CD4-positive, CD25-positive, alpha-beta regulatory T cell (primary cell): ENCODE data around the gene GLTPD2. TPM values are rescaled to one million over a fixed set of nuclear protein-coding genes. Genes with fewer than 3 reads are reported as not detected.
A peak's percentile ranks its signal among the peaks of the same experiment; 100 is the strongest.
"Not testable (repeated sequence)": the region's sequence is repeated elsewhere in the genome, so short reads cannot be mapped to it uniquely, and the experiment has no call there.

ENCODE experiments used
- ATAC-seq, 2 donors: fragments of 150-1000 bp; cut with Tn5 transposase; one replicate each; pipeline ENCODE4 v1.10.0; 2021; ENCODE audit warnings: low read depth in 2 of 2, moderate number of reproducible peaks in 2 of 2, moderate library complexity in 1 of 2
- DNase-seq, 3 donors: peaks; one replicate each; pipeline versions ENCODE4 v3.0.0 to v3.0.0-alpha.2; 2012 to 2022; ENCODE audit warnings: mixed read lengths in 1 of 3
- H3K27ac ChIP-seq: one replicate; pipeline ENCODE4 v1.7.0; 2013; ENCODE audit warnings: mild to moderate bottlenecking, low read length; ENCODE audit not compliant: insufficient read depth, poor library complexity, severe bottlenecking
- H3K27me3 ChIP-seq: one replicate; pipeline ENCODE4 v1.7.0; 2013; ENCODE audit warnings: low read length; ENCODE audit not compliant: control insufficient read depth, insufficient read depth
- H3K36me3 ChIP-seq: one replicate; pipeline ENCODE4 v1.7.0; 2013; ENCODE audit warnings: mild to moderate bottlenecking, low read length, moderate library complexity; ENCODE audit not compliant: control insufficient read depth, insufficient read depth
- H3K4me1 ChIP-seq: 2 replicates; pipeline ENCODE4 v1.7.0; 2013; ENCODE audit warnings: mild to moderate bottlenecking, low read length; ENCODE audit not compliant: insufficient read depth, control insufficient read depth, poor library complexity, severe bottlenecking
- H3K4me3 ChIP-seq: one replicate; pipeline ENCODE4 v1.7.0; 2013; ENCODE audit warnings: low read depth, mild to moderate bottlenecking, low read length, moderate library complexity
- H3K9me3 ChIP-seq, 2 experiments: 1 replicate in 1 of 2; 2 replicates in 1 of 2; pipeline ENCODE4 v1.7.0; 2013; ENCODE audit warnings: low read length in 2 of 2, mild to moderate bottlenecking in 1 of 2, moderate library complexity in 1 of 2; ENCODE audit not compliant: control insufficient read depth in 2 of 2
- H3K27ac Mint-ChIP-seq, 3 donors: one replicate each; pipeline ENCODE4 v1.8.0; 2020 to 2022; ENCODE audit warnings: mild to moderate bottlenecking in 3 of 3, mixed read lengths in 3 of 3, moderate library complexity in 2 of 3
- H3K27me3 Mint-ChIP-seq: one replicate; pipeline ENCODE4 v1.8.0; 2022; ENCODE audit warnings: mild to moderate bottlenecking, mixed read lengths
- H3K36me3 Mint-ChIP-seq: one replicate; pipeline ENCODE4 v1.8.0; 2020; ENCODE audit warnings: mixed read lengths
- H3K4me1 Mint-ChIP-seq, 4 donors: one replicate each; pipeline ENCODE4 v1.8.0; 2020 to 2022; ENCODE audit warnings: mixed read lengths in 4 of 4, mild to moderate bottlenecking in 1 of 4
- H3K4me3 Mint-ChIP-seq, 4 donors: one replicate each; pipeline ENCODE4 v1.8.0; 2020 to 2022; ENCODE audit warnings: mild to moderate bottlenecking in 4 of 4, mixed read lengths in 4 of 4, moderate library complexity in 3 of 4
- H3K9me3 Mint-ChIP-seq, 7 donors: one replicate each; pipeline ENCODE4 v1.8.0; 2020 to 2022; ENCODE audit warnings: mixed read lengths in 7 of 7, mild to moderate bottlenecking in 3 of 7, moderate library complexity in 2 of 7
- polyA plus RNA-seq, 4 donors: library from polyadenylated mRNA; unstranded; fragments of 300-500 nt; fragmentation: Illumina TruSeq; gene quantifications; one replicate each; pipeline ENCODE4 v1.2.3, GENCODE V29; 2021
- total RNA-seq: library from RNA; stranded (reverse); gene quantifications from one replicate; pipeline ENCODE4 v1.2.3, GENCODE V29; 2022

The GLTPD2 gene
- total and polyA plus RNA-seq, 5 donors from 2014 or later: 0.39 to 0.43 TPM; not detected in 3

DNA sequence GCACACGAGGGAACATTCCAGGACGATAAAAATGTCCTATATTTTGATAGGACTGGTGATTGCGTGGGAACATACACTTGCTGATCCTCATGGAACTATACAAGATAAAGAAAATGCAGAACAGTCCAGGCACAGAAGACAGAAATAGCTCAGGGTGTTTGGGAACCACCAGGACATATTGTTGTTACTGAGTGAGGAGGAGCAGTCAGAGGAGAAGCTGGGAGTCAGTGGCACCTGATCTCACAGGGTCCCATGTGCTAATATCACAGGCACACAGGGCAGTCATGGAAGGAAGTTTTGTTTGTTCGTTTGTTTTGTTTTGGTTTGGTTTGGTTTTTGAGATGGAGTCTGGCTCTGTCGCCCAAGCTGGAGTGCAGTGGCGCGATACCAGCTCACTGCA is 23.9 kb downstream of the GLTPD2 start:
- ATAC-seq: no peak
- Mint-ChIP-seq H3K9me3 (no peaks in the 10 kb centered on the region), H3K4me3 (peak overlapping the region in 2 of 4 donors; percentile 27 to 58), H3K27ac (no peak overlapping the region), H3K36me3 (peaks cover 17% of the 10 kb centered on the region), H3K4me1 (peaks cover 0 to 13% (median 8%) of the 10 kb centered on the region in 4 donors), H3K27me3 (no peaks in the 10 kb centered on the region)
- H3K9me3 ChIP-seq: no peaks in the 10 kb centered on the region
- H3K36me3 ChIP-seq: peaks cover 9% of the 10 kb centered on the region
- peaks cover 4% of the 10 kb centered on the region for H3K4me1 ChIP-seq
- H3K27ac ChIP-seq: no peak overlapping the region
- no peak overlapping the region for H3K4me3 ChIP-seq
- H3K27me3 ChIP-seq: no peaks in the 10 kb centered on the region
- no peak for DNase-seq

DNA sequence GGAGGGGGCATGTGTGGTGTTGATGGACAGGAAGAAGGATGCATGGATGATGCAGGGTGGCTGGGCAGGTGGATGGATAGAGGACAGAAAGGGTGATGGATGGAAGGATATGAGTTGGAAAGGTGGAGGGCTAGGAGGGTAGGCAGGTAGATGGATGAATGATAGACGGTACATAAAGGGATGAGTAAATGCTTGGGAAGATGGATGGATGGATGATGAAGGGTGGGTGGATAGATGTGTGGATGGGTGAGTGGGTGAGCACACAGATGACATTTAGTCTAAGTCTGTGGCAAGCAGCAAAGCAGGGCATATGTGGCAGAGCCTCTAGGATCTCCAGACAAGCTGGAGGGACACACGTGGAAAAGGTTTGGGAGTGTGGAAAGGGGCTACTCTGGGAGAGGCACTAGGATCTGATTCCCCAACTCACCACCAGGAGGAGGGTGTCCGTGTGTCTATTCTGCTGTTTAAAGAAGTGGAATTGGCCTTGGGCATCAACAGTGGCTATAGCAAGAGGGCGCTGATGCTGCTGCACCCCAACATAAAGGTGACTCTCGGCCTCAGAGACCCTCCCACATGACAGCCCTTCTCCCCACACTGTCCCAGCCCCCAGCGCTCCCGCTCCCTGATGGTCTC is 26.4 kb downstream of the GLTPD2 start:
- Histone ChIP-seq H3K4me3 (no peak overlapping the region), H3K9me3 (no peaks in the 10 kb centered on the region), H3K36me3 (peaks cover 5% of the 10 kb centered on the region), H3K27ac (no peak overlapping the region), H3K4me1 (no peaks in the 10 kb centered on the region), H3K27me3 (no peaks in the 10 kb centered on the region)
- Mint-ChIP-seq H3K4me3 (no peak overlapping the region), H3K27me3 (no peaks in the 10 kb centered on the region), H3K4me1 (peaks cover 0 to 5% (median 1%) of the 10 kb centered on the region in 4 donors), H3K27ac (no peak overlapping the region), H3K9me3 (no peaks in the 10 kb centered on the region), H3K36me3 (peaks cover 18% of the 10 kb centered on the region)
- ATAC-seq (no peak), DNase-seq (no peak)

DNA sequence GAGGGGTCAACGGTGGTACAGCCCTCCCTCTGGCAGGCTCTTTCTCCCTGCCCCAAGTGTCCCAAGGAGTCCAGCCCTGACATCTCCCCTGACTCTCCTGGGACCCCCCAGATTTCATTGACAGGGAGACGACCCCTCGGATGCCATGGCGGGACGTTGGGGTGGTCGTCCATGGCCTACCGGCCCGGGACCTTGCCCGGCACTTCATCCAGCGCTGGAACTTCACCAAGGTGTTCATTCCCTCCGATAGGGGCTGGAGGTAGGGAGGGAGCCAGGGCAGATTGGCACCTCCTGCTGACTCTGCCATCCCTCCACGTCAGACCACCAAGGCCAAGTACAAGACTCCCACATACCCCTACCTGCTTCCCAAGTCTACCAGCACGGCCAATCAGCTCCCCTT is 28.1 kb downstream of the GLTPD2 start:
- Mint-ChIP-seq H3K4me1 (peaks cover 0 to 2% (median 0%) of the 10 kb centered on the region in 4 donors), H3K9me3 (no peaks in the 10 kb centered on the region), H3K36me3 (peaks cover 14% of the 10 kb centered on the region), H3K27ac (no peak overlapping the region), H3K4me3 (no peak overlapping the region), H3K27me3 (no peaks in the 10 kb centered on the region)
- H3K27me3 ChIP-seq: no peaks in the 10 kb centered on the region
- H3K27ac ChIP-seq: no peak overlapping the region
- DNase-seq (no peak), ATAC-seq (no peak)
- H3K9me3 ChIP-seq: no peaks in the 10 kb centered on the region
- no peak overlapping the region for H3K4me3 ChIP-seq
- H3K36me3 ChIP-seq: peaks cover 5% of the 10 kb centered on the region
- H3K4me1 ChIP-seq: no peaks in the 10 kb centered on the region

DNA sequence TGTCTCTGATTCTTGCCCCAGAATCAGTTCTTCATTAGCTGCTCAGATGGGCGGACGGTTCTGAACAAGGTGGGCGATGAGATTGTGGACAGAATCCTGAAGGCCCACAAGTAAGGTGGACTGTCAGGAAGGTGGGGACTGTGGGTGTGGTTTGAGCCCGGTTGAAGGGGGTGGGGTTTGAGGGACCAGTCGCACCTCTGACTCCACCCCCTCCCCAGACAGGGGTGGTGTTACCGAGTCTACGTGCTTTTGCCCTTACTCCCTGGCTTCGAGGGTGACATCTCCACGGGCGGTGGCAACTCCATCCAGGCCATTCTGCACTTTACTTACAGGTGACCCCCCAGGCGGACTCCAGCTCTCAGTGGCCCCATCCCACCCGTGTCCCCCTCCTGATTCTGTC is 29.5 kb downstream of the GLTPD2 start:
- H3K9me3 ChIP-seq: no peaks in the 10 kb centered on the region
- Mint-ChIP-seq H3K27me3 (no peaks in the 10 kb centered on the region), H3K36me3 (peaks cover 14% of the 10 kb centered on the region), H3K27ac (no peak overlapping the region), H3K4me3 (no peak overlapping the region), H3K4me1 (peaks cover 0 to 2% (median 0%) of the 10 kb centered on the region in 4 donors), H3K9me3 (no peaks in the 10 kb centered on the region)
- ATAC-seq (no peak), DNase-seq (no peak)
- H3K4me1 ChIP-seq: no peaks in the 10 kb centered on the region
- H3K36me3 ChIP-seq: peaks cover 5% of the 10 kb centered on the region
- no peaks in the 10 kb centered on the region for H3K27me3 ChIP-seq
- no peak overlapping the region for H3K27ac ChIP-seq
- H3K4me3 ChIP-seq: no peak overlapping the region

DNA sequence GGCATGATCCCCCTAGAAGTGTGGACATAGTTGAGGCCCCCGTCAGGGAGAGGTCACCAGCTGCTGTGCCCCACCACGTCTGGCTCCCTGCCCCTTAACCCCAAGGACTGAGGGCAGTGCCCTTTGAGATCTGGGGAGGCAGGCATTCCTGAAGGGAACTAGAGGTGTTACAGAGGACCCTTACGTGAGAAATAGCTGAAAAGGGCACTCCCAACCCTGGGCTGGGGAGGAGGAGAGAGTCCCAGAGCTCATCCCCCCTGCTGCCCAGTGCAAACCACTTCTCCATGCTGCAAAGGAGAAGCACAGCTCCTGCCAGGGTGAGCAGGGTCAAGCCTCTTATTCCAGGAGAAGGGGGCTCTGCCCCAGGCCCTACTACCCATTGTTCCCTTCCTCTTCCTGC is 34.1 kb downstream of the GLTPD2 start:
- DNase-seq (no peak), ATAC-seq (no peak)
- H3K9me3 Mint-ChIP-seq: no peaks in the 10 kb centered on the region
- H3K36me3 Mint-ChIP-seq: peaks cover 5% of the 10 kb centered on the region
- peaks cover 0 to 2% (median 0%) of the 10 kb centered on the region in 4 donors for H3K4me1 Mint-ChIP-seq
- H3K4me3 Mint-ChIP-seq: no peak overlapping the region
- H3K27me3 Mint-ChIP-seq: no peaks in the 10 kb centered on the region
- Histone ChIP-seq H3K4me3 (no peak overlapping the region), H3K4me1 (no peaks in the 10 kb centered on the region), H3K36me3 (no peaks in the 10 kb centered on the region), H3K27ac (no peak overlapping the region), H3K27me3 (no peaks in the 10 kb centered on the region), H3K9me3 (no peaks in the 10 kb centered on the region)
- no peak overlapping the region for H3K27ac Mint-ChIP-seq

DNA sequence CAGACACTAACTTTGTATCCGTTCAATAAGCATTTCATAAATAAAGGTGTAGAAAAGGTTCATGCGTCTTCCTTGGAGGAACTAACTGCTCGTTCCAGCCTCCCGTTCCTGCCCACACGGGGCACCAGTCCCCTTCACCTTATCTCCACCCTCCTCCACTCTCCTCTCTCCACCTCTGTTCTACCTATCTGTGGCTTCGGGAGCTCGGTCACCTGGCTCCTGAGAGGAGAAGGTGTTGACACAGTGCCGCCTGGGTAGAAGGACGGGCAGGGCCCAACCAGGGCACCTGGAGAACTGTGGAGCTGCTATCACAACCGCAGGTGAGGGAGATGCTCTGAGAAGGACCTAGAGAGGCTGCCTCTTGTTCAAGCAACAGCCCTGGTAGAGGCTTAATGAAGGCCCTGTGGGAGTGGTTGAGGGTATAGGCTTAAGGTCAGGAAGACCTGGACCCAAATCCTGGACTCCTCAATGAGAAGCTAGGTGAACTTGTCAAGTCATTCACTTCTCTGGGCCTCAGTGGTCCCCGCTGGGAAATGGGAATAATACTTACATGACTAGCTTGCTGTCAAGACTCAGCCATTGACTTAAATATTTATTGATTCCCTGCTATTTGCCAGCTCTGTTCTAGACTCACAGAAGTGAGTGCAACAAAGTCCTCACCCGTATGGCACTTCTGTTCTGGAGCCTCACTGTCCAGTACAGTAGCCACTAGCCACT is 34.8 kb downstream of the GLTPD2 start:
- H3K4me3 ChIP-seq: no peak overlapping the region
- no peaks in the 10 kb centered on the region for H3K9me3 ChIP-seq
- no peaks in the 10 kb centered on the region for H3K9me3 Mint-ChIP-seq
- H3K27ac ChIP-seq: no peak overlapping the region
- no peak overlapping the region for H3K4me3 Mint-ChIP-seq
- no peaks in the 10 kb centered on the region for H3K4me1 ChIP-seq
- no peaks in the 10 kb centered on the region for H3K36me3 ChIP-seq
- no peak for DNase-seq
- no peak overlapping the region for H3K27ac Mint-ChIP-seq
- peaks cover 0 to 2% (median 0%) of the 10 kb centered on the region in 4 donors for H3K4me1 Mint-ChIP-seq
- peaks cover 5% of the 10 kb centered on the region for H3K36me3 Mint-ChIP-seq
- no peak for ATAC-seq
- H3K27me3 Mint-ChIP-seq: no peaks in the 10 kb centered on the region
- no peaks in the 10 kb centered on the region for H3K27me3 ChIP-seq

DNA sequence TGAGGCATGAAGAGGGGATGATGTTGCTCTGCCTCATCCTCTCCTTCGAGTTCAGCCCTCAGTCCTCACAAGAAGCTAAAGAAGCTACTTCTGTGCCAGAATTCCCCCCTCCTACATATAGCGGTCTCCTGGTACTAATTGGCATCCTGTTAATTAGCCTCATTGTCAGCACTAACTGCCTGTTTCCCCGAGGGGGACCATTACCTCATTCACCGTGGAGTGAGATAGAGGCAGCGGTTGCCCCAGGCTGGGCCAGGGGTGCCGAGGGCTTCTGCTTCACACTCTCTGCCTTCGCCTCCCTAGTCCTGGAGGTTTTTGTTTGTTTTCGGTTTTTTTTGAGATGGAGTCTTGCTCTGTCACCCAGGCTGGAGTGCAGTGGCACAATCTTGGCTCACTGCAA is 38.6 kb downstream of the GLTPD2 start:
- no peak for ATAC-seq
- Mint-ChIP-seq H3K27ac (no peak overlapping the region), H3K4me1 (no peaks in the 10 kb centered on the region)

DNA sequence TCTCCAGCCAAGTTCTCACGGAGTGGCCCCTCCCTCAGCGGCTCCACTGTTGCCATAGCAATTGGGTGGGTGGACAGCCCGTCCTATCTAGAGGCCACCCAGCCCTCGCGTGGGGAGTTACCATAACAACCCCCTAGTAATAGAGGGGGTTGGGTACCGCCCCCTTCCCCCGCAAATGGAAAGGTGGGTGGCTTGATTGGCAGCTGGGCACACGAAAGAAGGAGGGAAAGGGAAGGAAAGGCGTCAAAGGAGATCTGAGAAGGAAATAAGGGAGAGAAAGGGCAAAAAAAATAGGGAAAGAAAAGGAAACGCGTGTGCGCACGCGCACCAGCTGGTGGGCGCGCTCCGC is 44.0 kb downstream of the GLTPD2 start:
- H3K4me3 ChIP-seq: peak overlapping the region; percentile 78
- not testable (repeated sequence) for H3K9me3 ChIP-seq, H3K9me3 Mint-ChIP-seq, ATAC-seq, DNase-seq, H3K36me3 ChIP-seq, H3K27me3 ChIP-seq
- H3K4me1 Mint-ChIP-seq: peaks cover 23 to 37% (median 31%) of the 10 kb centered on the region in 4 donors
- H3K27me3 Mint-ChIP-seq: peaks cover 11% of the 10 kb centered on the region
- peaks cover 11% of the 10 kb centered on the region for H3K36me3 Mint-ChIP-seq
- H3K4me1 ChIP-seq: peaks cover 33% of the 10 kb centered on the region
- peak overlapping the region; percentile 89 to 98 (median 95) for H3K4me3 Mint-ChIP-seq
- H3K27ac Mint-ChIP-seq: peak overlapping the region; percentile 89 to 96 (median 90)
- peak overlapping the region; percentile 88 for H3K27ac ChIP-seq

More for the DNA sequence above, 38.6 kb downstream of the GLTPD2 start:
- H3K36me3 Mint-ChIP-seq: peaks cover 4% of the 10 kb centered on the region
- no peaks in the 10 kb centered on the region for H3K27me3 Mint-ChIP-seq
- H3K36me3 ChIP-seq: no peaks in the 10 kb centered on the region
- H3K27me3 ChIP-seq: no peaks in the 10 kb centered on the region
- H3K9me3 ChIP-seq: no peaks in the 10 kb centered on the region
- H3K9me3 Mint-ChIP-seq: no peaks in the 10 kb centered on the region
- no peak for DNase-seq
- H3K4me1 ChIP-seq: no peaks in the 10 kb centered on the region
- H3K4me3 Mint-ChIP-seq: no peak overlapping the region
- no peak overlapping the region for H3K4me3 ChIP-seq
- H3K27ac ChIP-seq: no peak overlapping the region
